GM15510 (cell line): ENCODE measurements around the gene IRF8.

ENCODE experiments used
- POLR2A ChIP-seq: IDR thresholded peaks from 3 replicates; pipeline ENCODE4 v1.6.1; 2011; ENCODE audit warnings: borderline replicate concordance; ENCODE audit not compliant: insufficient read length; ENCODE audit errors: extremely low read depth

The IRF8 gene

GRCh38 chr16:85929259-85929721 is 30.3 kb downstream of the IRF8 start:
- TF ChIP-seq POLR2A = no peak

GRCh38 chr16:85930301-85930700 is 31.3 kb downstream of the IRF8 start:
- TF ChIP-seq POLR2A = no peak

- no peak for TF ChIP-seq POLR2A
Observed at GRCh38 chr16:85931596-85932402, 32.8 kb downstream of the IRF8 start.

- TF ChIP-seq POLR2A = no peak
Observed at GRCh38 chr16:85934210-85934609, 35.2 kb downstream of the IRF8 start.

GRCh38 chr16:85935391-85935973 is 36.5 kb downstream of the IRF8 start:
- TF ChIP-seq POLR2A = no peak

- peak; percentile 42 for TF ChIP-seq POLR2A
Observed at GRCh38 chr16:85935974-85936760, 37.2 kb downstream of the IRF8 start.

GRCh38 chr16:85936816-85937215 is 37.9 kb downstream of the IRF8 start:
- no peak for TF ChIP-seq POLR2A

GRCh38 chr16:85940214-85940613 is 41.3 kb downstream of the IRF8 start:
- no peak for TF ChIP-seq POLR2A

- TF ChIP-seq POLR2A = no peak
Observed at GRCh38 chr16:85941863-85942644, 43.1 kb downstream of the IRF8 start.

GRCh38 chr16:85943711-85944110 is 44.7 kb downstream of the IRF8 start:
- no peak for TF ChIP-seq POLR2A

- peak; percentile 25 for TF ChIP-seq POLR2A
Observed at GRCh38 chr16:85944572-85945423, 45.8 kb downstream of the IRF8 start.

GRCh38 chr16:85945424-85945751 is 46.4 kb downstream of the IRF8 start:
- no peak for TF ChIP-seq POLR2A

- TF ChIP-seq POLR2A = no peak
Observed at GRCh38 chr16:85946541-85947124, 47.7 kb downstream of the IRF8 start.
